Kidney (tissue), 14 donors: ENCODE data around the gene FDX1. TPM values are rescaled to one million over a fixed set of nuclear protein-coding genes. Genes with fewer than 3 reads are reported as not detected.

Experiments used
- DNase-seq, 5 donors: peaks; one replicate each; pipeline ENCODE4 v3.0.0-alpha.2; 2013 to 2020
- FAIRE-seq: peaks from 2 replicates; lab custom pipeline; 2012; peaks lifted over from hg19 to GRCh38; lab: Jason Lieb, UNC
- H3K27ac ChIP-seq, 2 donors: one replicate each; pipeline ENCODE4 v1.7.0; 2013; ENCODE audit warnings: low read depth in 2 of 2, low read length in 2 of 2, inconsistent platforms in 1 of 2
- H3K27me3 ChIP-seq: one replicate; pipeline ENCODE4 v1.7.1; 2013; ENCODE audit warnings: low read length, inconsistent platforms; ENCODE audit not compliant: control insufficient read depth, insufficient read depth
- H3K36me3 ChIP-seq, 3 donors: one replicate each; pipeline versions ENCODE4 v1.7.0 to v1.7.1; 2013; ENCODE audit warnings: low read length in 3 of 3, control low read depth in 1 of 3, inconsistent platforms in 1 of 3; ENCODE audit not compliant: insufficient read depth in 3 of 3, control insufficient read depth in 2 of 3
- H3K4me1 ChIP-seq, 3 donors: one replicate each; pipeline versions ENCODE4 v1.7.0 to v1.7.1; 2013; ENCODE audit warnings: low read length in 3 of 3, inconsistent platforms in 1 of 3, low read depth in 1 of 3; ENCODE audit not compliant: control insufficient read depth in 2 of 3, insufficient read depth in 2 of 3
- H3K4me3 ChIP-seq, 3 donors: one replicate each; pipeline versions ENCODE4 v1.7.0 to v1.8.1; 2013; ENCODE audit warnings: low read length in 3 of 3, control low read depth in 1 of 3, inconsistent platforms in 1 of 3
- H3K9ac ChIP-seq, 3 donors: one replicate each; pipeline versions ENCODE4 v1.7.0 to v1.7.1; 2013; ENCODE audit warnings: low read length in 3 of 3, control low read depth in 1 of 3, inconsistent platforms in 1 of 3
- H3K9me3 ChIP-seq, 3 donors: one replicate each; pipeline versions ENCODE4 v1.7.0 to v1.7.1; 2013; ENCODE audit warnings: low read length in 3 of 3, control low read depth in 1 of 3, inconsistent platforms in 1 of 3; ENCODE audit not compliant: control insufficient read depth in 2 of 3, insufficient read depth in 1 of 3
- CTCF ChIP-seq: IDR thresholded peaks from 3 replicates; pipeline ENCODE4 v1.5.1; 2012; ENCODE audit warnings: mild to moderate bottlenecking, moderate library complexity, borderline replicate concordance; ENCODE audit not compliant: insufficient read depth; ENCODE audit errors: extremely low read depth
- intact Hi-C: fragments of 100-400 bp; cut with DNase I; formaldehyde crosslinking; loops from one replicate; pipeline ENCODE4 v1.11.1; 2022
- polyA plus RNA-seq: library from polyadenylated mRNA; stranded (reverse); fragments of 350-450 nt; fragmentation: Illumina TruSeq; extraction: RNeasy Lipid Tissue Mini Kit (QIAGEN cat#74804); gene quantifications from one replicate; pipeline ENCODE4 v1.2.3, GENCODE V29; 2014; ENCODE audit warnings: low read depth, low replicate concordance; ENCODE audit not compliant: insufficient read depth
- total RNA-seq: library from RNA; stranded (reverse); fragmentation: NEBNext Ultra II Directional; extraction: Animal tissue kit (Norgen Biotek cat#: 25700); gene quantifications from one replicate; pipeline ENCODE4 v1.2.1, GENCODE V29; 2021
- donor health status: control.
- donor health status: control.
- donor health status: control.
- donor health status: control.
- donor health status: control.
- donor health status: DM: yes; HTN: yes; CAD: no.
- donor health status: Normal renal cell carcinoma (clear cell type).

Gene FDX1
- total and polyA plus RNA-seq, 2 donors from 2014 or later, result 13.1 to 34.4 TPM

GRCh38 chr11:110455718-110456117, 26.0 kb downstream of the FDX1 start:
- FAIRE-seq (no peak), DNase-seq (no peak)
- TF ChIP-seq CTCF, result no peak
- Histone ChIP-seq H3K4me1 (no peaks in the 10 kb centered on the region), H3K4me3 (no peak overlapping the region), H3K27ac (no peak overlapping the region), H3K9ac (no peak overlapping the region), H3K9me3 (no peaks in the 10 kb centered on the region), H3K27me3 (no peaks in the 10 kb centered on the region), H3K36me3 (peaks cover 0 to 6% (median 3%) of the 10 kb centered on the region in 3 donors)
- intact Hi-C loops, result no loop called here

- intact Hi-C loops, result loop anchor here (10.0 kb wide), 1 partner anchor 762 kb away; no protein-coding TSS in a partner anchor
- no peaks in the 10 kb centered on the region for H3K9me3 ChIP-seq
- no peak overlapping the region for H3K27ac ChIP-seq
- H3K4me1 ChIP-seq, result no peaks in the 10 kb centered on the region
- H3K4me3 ChIP-seq, result no peak overlapping the region
- peaks cover 0 to 13% (median 7%) of the 10 kb centered on the region in 3 donors for H3K36me3 ChIP-seq
- no peak overlapping the region for H3K9ac ChIP-seq
- no peaks in the 10 kb centered on the region for H3K27me3 ChIP-seq
- FAIRE-seq (no peak), DNase-seq (peak in 4 of 5 donors; percentile 34 to 57 (median 50))
- TF ChIP-seq CTCF, result peak; percentile 28
Measured at GRCh38 chr11:110463153-110463552, 33.4 kb downstream of the FDX1 start.

DNA sequence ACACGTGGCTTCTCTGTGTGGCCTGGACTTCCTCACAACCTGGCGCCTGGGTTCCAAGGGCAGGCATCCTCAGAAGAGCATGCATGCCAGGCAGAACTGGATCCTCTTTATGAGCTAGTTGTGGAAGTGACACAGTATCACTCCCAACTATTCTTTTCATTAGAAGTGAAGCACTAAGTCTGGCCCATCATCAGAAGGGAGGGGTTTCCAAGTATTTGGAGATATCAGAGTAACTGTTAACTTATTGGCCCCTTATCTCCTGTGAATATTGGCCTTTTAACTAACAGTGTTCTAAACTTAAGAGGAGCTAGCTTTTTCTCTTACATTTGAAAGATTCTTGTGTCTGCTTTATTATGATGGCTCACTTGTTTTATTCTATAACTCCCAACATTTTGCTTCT, 35.5 kb downstream of the FDX1 start:
- no peak overlapping the region for H3K27ac ChIP-seq
- FAIRE-seq (no peak), DNase-seq (no peak)
- H3K27me3 ChIP-seq, result no peaks in the 10 kb centered on the region
- no peak overlapping the region for H3K9ac ChIP-seq
- no peak for TF ChIP-seq CTCF
- H3K4me1 ChIP-seq, result no peaks in the 10 kb centered on the region
- H3K36me3 ChIP-seq, result peaks cover 0 to 7% (median 4%) of the 10 kb centered on the region in 3 donors
- no peaks in the 10 kb centered on the region for H3K9me3 ChIP-seq
- no peak overlapping the region for H3K4me3 ChIP-seq
- intact Hi-C loops, result loop anchor here (10.0 kb wide), 1 partner anchor 760 kb away; no protein-coding TSS in a partner anchor

- no peak overlapping the region for H3K9ac ChIP-seq
- no peak overlapping the region for H3K27ac ChIP-seq
- no peaks in the 10 kb centered on the region for H3K9me3 ChIP-seq
- no peak for TF ChIP-seq CTCF
- no peaks in the 10 kb centered on the region for H3K4me1 ChIP-seq
- no peak overlapping the region for H3K4me3 ChIP-seq
- FAIRE-seq (no peak), DNase-seq (no peak)
- no peaks in the 10 kb centered on the region for H3K27me3 ChIP-seq
- intact Hi-C loops, result loop anchor here (10.0 kb wide), 1 partner anchor 757 kb away; no protein-coding TSS in a partner anchor
- peaks cover 0 to 7% (median 6%) of the 10 kb centered on the region in 3 donors for H3K36me3 ChIP-seq
Measured at GRCh38 chr11:110467556-110467955, 37.8 kb downstream of the FDX1 start.
